HG03565 (cell line): ENCODE results near the gene RBM34.

Experiments
- ATAC-seq: cut with Tn5 transposase; IDR thresholded peaks from one replicate; pipeline ENCODE4 v1.9.1; 2021; ENCODE audit warnings: mild to moderate bottlenecking, moderate library complexity; ENCODE audit not compliant: unreplicated experiment

RBM34 gene

DNA sequence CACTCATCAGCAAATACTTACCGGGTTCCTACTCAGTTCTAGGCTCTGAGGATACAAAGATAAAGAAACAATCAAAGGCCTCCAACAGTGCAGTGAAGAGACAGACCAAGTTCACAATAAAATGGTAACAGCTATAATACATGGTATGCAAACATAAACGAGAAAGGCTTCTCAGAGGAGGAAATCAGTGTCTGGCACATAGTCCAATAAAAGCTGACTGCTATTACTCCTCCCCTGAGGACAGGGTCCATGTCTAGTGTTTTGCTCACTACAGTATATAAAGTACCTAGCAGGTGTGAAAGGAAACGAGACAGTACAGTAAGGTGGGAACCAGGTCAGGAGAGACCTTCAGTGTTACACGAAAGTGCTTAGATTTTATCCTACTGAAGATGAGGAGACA lies 4.3 kb downstream of the RBM34 start:
- ATAC-seq: no peak

DNA sequence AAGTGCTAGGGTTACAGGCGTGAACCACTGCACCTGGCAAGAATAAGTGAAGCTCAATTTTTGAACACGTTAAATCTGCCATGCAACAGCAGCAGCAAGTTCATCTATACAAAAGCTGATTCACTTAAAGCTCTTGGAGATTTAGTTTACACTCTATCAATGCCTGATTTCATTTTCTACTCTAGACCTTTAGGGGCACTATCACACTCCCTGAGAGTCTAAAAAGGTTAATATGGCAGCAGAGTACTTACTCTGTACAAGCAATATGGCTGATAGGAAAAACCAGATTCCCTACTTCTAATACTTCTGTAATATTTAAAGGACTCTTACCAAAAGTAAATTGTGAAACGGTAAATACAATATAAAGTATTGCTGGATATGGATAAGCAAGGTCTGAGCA lies 4.8 kb downstream of the RBM34 start:
- no peak for ATAC-seq

DNA sequence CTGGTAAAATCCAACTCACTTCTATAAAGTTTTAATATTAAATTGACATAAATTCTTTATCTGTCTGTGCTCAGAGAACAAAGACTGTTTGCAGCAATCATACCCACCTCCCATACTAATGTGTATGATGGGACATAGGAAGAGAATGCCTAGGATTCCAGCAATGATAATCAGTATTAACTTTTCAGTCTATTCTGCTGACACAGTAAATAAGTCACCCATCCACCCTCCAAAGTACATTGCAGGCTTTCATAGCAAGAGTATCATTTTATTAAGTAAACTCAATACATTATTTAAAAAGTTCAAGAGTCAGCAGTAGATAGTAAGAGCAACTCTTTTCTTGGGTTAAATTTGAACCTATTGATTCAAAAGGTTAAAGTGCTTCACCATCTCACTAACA lies 8.8 kb downstream of the RBM34 start:
- ATAC-seq: no peak

- no peak for ATAC-seq
These were observed 10.0 kb downstream of the RBM34 start for GRCh38 chr1:235151033-235151432.

DNA sequence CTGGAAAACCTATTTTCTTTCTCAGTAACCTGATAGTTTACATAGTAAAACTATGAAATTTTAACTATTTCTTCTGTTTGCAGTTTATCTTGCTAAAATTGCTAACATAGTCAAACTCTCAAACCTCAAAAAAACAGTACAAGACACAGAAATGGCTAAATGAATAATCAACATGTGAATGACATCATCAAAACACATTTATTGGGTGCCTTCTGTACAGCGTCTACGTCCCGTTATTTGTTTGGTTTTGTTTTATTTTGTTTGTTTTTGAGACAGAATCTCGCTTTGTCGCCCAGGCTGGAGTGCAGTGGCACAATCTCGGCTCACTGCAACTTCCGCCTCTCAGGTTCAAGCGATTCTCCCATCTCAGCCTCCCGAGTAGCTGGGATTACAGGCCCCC lies 11.2 kb downstream of the RBM34 start:
- no peak for ATAC-seq

DNA sequence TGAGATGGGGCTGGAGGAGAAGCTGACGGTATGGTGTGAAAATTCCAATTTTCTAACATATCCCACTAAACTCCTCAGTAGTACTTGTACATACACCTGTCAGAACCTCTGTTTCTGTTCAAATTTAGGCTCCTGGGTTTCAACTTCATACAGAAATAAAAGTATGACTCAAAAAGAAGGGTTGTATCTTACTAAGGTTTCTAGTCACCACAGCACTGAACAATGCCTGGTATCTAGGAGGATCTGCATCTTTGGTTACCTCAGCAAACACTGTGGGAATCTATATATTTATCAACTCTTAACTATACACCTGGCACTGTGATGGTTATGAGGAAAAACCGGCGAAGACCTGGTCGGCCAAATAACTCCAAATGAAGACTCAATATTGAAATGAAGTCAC lies 13.8 kb downstream of the RBM34 start:
- peak; percentile 56 for ATAC-seq

DNA sequence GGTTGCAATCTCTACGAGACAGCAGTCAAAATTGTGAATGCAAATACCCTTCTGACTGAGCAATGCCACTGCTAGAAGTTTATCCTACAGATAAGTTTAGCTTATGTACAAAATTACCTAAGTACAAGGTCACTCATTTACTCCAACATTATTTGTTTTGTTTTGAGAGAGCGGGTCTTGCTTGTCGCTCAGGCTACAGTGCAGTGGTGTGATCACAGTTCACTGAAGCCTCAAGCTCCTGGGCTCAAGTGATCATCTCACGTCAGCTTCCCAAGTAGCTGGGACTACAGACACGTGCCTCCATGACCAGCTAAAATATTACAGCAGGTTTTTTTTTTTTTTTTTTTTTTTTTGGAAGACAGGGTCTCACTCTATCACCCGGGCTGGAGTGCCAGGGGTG lies 15.4 kb downstream of the RBM34 start:
- no peak for ATAC-seq

GRCh38 chr1:235142991-235143390 lies 18.1 kb downstream of the RBM34 start:
- no peak for ATAC-seq

- ATAC-seq: no peak
These were observed 21.7 kb downstream of the RBM34 start for GRCh38 chr1:235139315-235139714.

- ATAC-seq: no peak
These were observed 22.2 kb downstream of the RBM34 start for GRCh38 chr1:235138821-235139220.

GRCh38 chr1:235136111-235136510 lies 24.9 kb downstream of the RBM34 start:
- no peak for ATAC-seq

GRCh38 chr1:235134171-235134570 lies 26.9 kb downstream of the RBM34 start:
- no peak for ATAC-seq

DNA sequence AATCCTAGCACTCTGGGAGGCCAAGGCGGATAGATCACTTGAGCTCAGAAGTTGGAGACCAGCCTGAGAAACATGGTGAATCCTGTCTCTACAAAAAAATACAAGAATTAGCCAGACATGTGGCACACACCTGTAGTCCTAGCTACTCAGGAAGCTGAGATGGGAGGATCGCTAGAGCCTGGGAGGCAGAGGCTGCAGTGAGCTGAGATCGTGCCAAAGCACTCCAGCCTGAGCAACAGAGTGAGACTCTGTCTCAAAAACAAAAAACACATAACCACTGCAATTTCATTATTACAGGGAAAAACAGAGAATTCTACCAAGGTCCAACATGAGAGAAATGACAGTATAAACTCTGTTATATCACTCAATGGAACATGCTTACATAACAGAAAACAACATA lies 28.0 kb downstream of the RBM34 start:
- no peak for ATAC-seq

GRCh38 chr1:235131961-235132360 lies 29.1 kb downstream of the RBM34 start:
- no peak for ATAC-seq

GRCh38 chr1:235130766-235131270 lies 30.2 kb downstream of the RBM34 start:
- no peak for ATAC-seq

DNA sequence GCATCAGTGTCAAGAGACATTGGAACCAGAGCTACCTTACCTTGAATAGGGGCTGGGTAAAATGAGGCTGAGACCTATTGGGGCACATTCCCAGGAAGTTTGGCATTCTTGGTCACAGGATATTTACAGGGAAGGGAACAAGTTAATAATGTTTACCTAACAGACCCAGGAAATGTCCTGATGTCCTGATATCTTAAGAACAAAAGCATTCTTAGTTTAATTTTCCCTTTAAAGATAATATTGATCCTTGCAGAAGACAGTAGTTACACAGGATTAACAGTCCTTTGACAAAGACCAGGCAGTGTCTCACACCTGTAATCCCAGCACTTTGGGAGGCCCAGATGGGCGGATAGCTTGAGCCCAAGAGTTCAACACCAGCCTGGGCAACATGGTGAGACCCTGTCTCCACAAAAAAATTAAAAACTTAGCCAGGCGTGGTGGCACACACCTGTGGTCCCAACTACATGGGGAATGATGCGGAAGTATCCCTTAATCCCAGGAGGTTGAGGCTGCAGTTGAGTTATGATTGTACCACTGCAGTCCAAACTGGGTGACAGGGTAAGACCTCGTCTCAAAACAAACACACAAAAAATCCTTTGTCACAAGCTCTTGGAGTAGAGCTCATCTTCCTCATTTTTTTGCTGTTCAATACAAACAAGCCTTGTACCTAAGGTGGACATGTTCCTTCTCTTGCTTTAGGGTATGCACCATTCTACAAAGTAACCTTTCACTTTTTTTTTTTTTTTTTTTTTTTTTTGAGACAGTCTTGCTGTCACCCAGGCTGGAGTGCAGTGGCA lies 31.1 kb downstream of the RBM34 start:
- no peak for ATAC-seq

DNA sequence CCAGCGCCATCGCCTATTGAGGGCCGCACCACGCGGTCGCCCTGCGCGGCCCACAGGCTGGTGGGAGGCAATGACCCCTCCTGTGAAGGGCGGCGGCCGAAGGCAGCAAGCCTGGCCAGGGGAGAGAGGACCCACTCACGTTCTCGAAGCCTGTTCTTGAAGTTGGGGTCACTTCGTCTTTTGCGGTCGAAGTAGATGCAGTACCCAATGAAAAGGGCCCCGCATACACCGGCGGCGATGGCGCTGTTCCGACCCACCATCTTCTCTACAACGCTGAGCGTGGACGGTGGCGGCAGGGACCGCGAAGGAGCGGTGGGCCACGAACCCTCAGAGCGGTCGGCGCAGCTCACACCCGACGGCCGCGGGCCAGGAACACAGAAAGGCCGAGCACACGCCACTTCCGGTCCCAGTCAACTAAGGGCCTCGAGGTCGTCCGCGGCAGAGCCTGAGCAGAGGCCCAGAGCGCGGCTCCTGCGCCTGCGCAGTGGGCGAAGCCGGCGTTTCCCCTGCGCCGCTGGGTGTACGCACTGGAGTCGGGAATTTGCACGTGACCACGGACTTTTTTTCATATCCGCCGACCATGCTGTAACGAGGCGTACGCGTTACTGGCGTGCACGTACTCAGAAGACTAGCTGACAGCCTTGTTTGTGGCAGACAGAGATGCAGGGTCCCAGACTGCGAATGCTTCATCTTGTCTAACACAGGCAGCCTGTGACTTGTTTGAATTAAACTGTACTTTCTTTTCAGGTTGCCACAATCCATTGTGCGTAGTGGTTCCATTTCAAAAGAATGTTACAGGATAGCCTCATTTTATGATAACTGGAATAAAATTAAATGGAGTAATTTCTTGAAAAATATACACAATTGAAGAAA lies 32.4 kb downstream of the RBM34 start, which contains the start of gene TOMM20:
Gene TOMM20 (minus strand): TSS at position 382 of the 873 bp plus-strand sequence. CDS start 122 bp downstream, at position 260.
- peak; percentile 95 for ATAC-seq

DNA sequence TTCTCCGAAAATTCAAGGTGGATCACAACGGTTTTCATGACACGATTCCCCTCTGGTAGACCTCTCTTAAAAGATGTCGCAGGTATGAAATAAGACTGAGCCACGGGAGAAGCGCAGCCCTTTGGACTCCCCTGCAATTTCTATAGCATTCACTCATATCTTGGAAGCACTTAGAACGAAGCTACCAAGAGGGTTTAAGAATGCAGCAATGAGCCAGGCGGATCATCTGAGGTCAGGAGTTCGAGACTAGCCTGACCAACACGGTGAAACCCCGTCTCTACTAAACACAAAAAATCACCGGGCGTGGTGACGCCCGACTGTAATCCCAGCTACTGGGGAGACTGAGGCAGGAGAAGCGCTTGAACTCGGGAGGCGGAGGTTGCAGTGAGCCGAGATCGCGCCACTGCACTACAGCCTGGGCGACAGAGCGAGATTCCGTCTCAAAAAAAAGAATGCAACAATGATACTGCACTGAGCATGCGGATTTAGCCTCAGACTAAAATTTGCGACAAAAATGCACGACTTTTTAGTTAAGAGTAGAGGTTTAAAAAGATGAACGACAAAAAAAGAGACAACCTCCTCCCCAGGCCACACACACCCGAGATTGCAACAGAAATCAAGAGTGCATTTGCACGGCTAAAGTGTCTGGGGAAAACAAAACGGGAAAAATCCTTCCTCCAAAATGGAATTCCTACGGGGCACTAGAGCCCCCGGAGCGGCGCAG lies 33.2 kb downstream of the RBM34 start:
- no peak for ATAC-seq

DNA sequence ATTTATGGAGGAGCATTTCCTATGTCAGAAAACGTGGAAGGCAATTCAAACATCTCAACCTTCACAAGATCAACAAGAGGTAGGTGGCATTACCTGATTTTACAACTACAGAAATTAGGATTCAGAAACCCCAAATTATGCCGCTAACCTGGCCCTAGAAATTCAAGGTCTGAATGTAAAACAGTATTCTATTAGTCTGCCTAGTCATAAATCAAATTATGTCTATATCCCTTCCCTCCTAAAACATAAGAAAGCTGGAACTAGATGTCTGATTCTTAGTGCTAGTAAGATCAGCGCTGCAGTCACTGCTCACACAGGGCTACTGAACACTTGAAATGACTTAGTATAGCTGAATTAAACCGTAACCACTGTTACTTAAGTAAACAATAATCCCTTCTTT lies 33.8 kb downstream of the RBM34 start:
- ATAC-seq: no peak

DNA sequence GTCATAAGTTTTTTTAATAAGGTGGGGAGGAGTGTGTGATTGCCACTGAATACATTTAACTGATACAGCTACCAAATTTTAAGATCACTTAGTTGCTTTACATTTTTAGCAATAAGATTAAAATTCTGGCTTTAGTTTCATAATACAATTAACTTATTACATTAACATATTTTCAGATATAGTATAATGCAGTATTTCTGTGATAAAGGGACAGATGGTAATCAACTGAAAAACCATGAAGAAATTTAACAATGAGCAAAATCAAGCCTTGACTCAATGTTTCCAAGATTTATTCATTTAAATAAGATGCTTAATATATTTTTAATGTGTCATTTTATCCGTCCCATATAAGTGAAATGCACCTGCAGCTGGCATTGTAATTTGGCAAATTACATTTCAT lies 36.4 kb downstream of the RBM34 start:
- ATAC-seq: no peak

GRCh38 chr1:235124111-235124510 lies 36.9 kb downstream of the RBM34 start:
- no peak for ATAC-seq
